OCI-LY1 (cell line): ENCODE results near the gene TMPRSS13.

Source experiments
- H2AFZ ChIP-seq: fragments of 200-600 bp; sonication (generic), shearing (Covaris generic); 2 replicates; pipeline ENCODE4 v1.6.0; 2014; ENCODE audit warnings: antibody characterized with exemption, mild to moderate bottlenecking, low read length
- H3F3A ChIP-seq: fragments of 200-600 bp; sonication (generic), shearing (Covaris generic); 2 replicates; pipeline ENCODE4 v1.6.0; 2014; ENCODE audit warnings: mild to moderate bottlenecking, antibody characterized with exemption, low read length, moderate library complexity; ENCODE audit not compliant: insufficient read depth
- H3K27ac ChIP-seq: fragments of 200-600 bp; sonication (generic); 2 replicates; pipeline ENCODE4 v1.5.1; 2014; ENCODE audit warnings: low read length, mixed run types, mild to moderate bottlenecking, low read depth; ENCODE audit not compliant: poor library complexity, severe bottlenecking
- H3K27me3 ChIP-seq: fragments of 200-600 bp; sonication (generic); 2 replicates; pipeline ENCODE4 v1.6.0; 2014; ENCODE audit warnings: antibody characterized with exemption, mild to moderate bottlenecking, low read length, moderate library complexity; ENCODE audit not compliant: insufficient read depth
- H3K36me3 ChIP-seq: fragments of 200-600 bp; sonication (generic); 2 replicates; pipeline ENCODE4 v1.6.1; 2014; ENCODE audit warnings: mild to moderate bottlenecking, antibody characterized with exemption, low read length, moderate library complexity, mixed read lengths; ENCODE audit not compliant: insufficient read depth
- H3K4me1 ChIP-seq: fragments of 200-600 bp; sonication (generic); 2 replicates; pipeline ENCODE4 v1.5.1; 2014; ENCODE audit warnings: mild to moderate bottlenecking, low read length, moderate library complexity; ENCODE audit not compliant: insufficient read depth, severe bottlenecking
- H3K4me2 ChIP-seq: fragments of 200-600 bp; sonication (generic), shearing (Covaris generic); 2 replicates; pipeline ENCODE4 v1.6.1; 2014; ENCODE audit warnings: low read length
- H3K4me3 ChIP-seq: fragments of 200-600 bp; sonication (generic); 2 replicates; pipeline ENCODE4 v1.5.1; 2014; ENCODE audit warnings: low read length, low read depth, mild to moderate bottlenecking, mixed read lengths; ENCODE audit not compliant: poor library complexity, severe bottlenecking
- H3K79me2 ChIP-seq: fragments of 200-600 bp; shearing (Covaris generic); 2 replicates; pipeline ENCODE4 v1.6.1; 2016; ENCODE audit warnings: mixed run types, low read length, mixed read lengths; ENCODE audit not compliant: insufficient read depth
- H3K9ac ChIP-seq: fragments of 200-600 bp; sonication (generic), shearing (Covaris generic); 2 replicates; pipeline ENCODE4 v1.6.1; 2014; ENCODE audit warnings: mild to moderate bottlenecking, low read length, mixed read lengths
- H3K9me2 ChIP-seq: fragments of 200-600 bp; sonication (generic), shearing (Covaris generic); 2 replicates; pipeline ENCODE4 v1.6.1; 2014; ENCODE audit warnings: low read depth, mild to moderate bottlenecking, low read length, mixed read lengths
- H3K9me3 ChIP-seq: fragments of 200-600 bp; shearing (Covaris generic); 2 replicates; pipeline ENCODE4 v1.6.1; 2014; ENCODE audit warnings: low read length, mixed read lengths
- H4K20me1 ChIP-seq: fragments of 200-600 bp; sonication (generic), shearing (Covaris generic); 2 replicates; pipeline ENCODE4 v1.6.0; 2016; ENCODE audit warnings: mild to moderate bottlenecking, low read length; ENCODE audit not compliant: insufficient read depth
- EZH2 ChIP-seq: fragments of 200-600 bp; sonication (generic), shearing (Covaris generic); IDR thresholded peaks from 2 replicates; pipeline ENCODE4 v1.8.0; 2017; ENCODE audit warnings: borderline replicate concordance, mixed run types, mild to moderate bottlenecking, antibody characterized with exemption, low read length, moderate library complexity, mixed read lengths
- TF ChIP-seq, protein P1 (sequence below): fragments of 200-600 bp; sonication (generic), shearing (Covaris generic); IDR thresholded peaks from 2 replicates; pipeline ENCODE4 v1.5.1; 2017; ENCODE audit warnings: mild to moderate bottlenecking, antibody characterized with exemption, low read length, moderate library complexity, mixed read lengths

TMPRSS13 gene

DNA sequence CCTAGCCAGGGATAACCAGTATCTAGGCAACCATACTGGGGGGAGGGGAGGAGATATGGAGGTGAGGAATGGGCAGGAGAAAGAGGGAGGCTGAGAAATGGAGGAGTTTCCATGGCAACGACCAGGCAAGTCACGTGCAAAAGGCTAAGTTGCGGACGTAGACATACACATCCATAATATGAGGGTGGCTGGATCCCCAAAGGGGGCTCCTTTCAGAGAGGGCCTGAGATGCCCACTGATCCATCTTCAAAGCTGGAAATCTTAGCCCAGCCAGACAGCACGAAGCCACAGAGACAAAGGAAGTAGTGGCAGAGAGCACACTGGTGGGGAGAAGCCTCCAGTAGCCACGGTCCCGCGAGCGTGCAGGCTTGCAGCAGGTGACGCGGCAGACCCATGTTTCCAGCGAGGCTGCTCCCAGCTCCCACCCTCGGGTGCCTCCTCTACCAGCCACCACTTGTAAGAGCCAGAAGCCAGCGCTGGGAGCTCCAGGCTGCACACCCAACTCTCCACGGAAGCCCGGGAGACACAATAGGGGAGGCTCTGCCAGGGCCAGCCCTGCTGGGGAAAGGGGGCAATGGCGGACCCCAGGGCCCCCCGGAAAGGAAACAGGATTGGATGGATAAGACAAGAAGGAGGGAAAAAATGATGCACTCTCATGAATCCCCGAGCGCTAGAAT lies 53.7 kb downstream of the TMPRSS13 start:
- H3K4me1 ChIP-seq, result no peaks in the 10 kb centered on the region
- H3K79me2 ChIP-seq, result no peaks in the 10 kb centered on the region
- no peaks in the 10 kb centered on the region for H3K9me2 ChIP-seq
- H4K20me1 ChIP-seq, result no peaks in the 10 kb centered on the region
- no peaks in the 10 kb centered on the region for H3K36me3 ChIP-seq
- H3F3A ChIP-seq, result no peaks in the 10 kb centered on the region
- no peak overlapping the region for H2AFZ ChIP-seq
- H3K9me3 ChIP-seq, result no peaks in the 10 kb centered on the region
- no peak overlapping the region for H3K4me3 ChIP-seq
- H3K27ac ChIP-seq, result no peak overlapping the region
- H3K4me2 ChIP-seq, result no peak overlapping the region
- TF ChIP-seq, protein P1, sequence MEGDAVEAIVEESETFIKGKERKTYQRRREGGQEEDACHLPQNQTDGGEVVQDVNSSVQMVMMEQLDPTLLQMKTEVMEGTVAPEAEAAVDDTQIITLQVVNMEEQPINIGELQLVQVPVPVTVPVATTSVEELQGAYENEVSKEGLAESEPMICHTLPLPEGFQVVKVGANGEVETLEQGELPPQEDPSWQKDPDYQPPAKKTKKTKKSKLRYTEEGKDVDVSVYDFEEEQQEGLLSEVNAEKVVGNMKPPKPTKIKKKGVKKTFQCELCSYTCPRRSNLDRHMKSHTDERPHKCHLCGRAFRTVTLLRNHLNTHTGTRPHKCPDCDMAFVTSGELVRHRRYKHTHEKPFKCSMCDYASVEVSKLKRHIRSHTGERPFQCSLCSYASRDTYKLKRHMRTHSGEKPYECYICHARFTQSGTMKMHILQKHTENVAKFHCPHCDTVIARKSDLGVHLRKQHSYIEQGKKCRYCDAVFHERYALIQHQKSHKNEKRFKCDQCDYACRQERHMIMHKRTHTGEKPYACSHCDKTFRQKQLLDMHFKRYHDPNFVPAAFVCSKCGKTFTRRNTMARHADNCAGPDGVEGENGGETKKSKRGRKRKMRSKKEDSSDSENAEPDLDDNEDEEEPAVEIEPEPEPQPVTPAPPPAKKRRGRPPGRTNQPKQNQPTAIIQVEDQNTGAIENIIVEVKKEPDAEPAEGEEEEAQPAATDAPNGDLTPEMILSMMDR, result no peak
- no peak for TF ChIP-seq EZH2
- H3K9ac ChIP-seq, result no peak overlapping the region
- H3K27me3 ChIP-seq, result 0 out of 2 replicates have a peak, but pooled peaks cover 6% of the 10 kb centered on the region

DNA sequence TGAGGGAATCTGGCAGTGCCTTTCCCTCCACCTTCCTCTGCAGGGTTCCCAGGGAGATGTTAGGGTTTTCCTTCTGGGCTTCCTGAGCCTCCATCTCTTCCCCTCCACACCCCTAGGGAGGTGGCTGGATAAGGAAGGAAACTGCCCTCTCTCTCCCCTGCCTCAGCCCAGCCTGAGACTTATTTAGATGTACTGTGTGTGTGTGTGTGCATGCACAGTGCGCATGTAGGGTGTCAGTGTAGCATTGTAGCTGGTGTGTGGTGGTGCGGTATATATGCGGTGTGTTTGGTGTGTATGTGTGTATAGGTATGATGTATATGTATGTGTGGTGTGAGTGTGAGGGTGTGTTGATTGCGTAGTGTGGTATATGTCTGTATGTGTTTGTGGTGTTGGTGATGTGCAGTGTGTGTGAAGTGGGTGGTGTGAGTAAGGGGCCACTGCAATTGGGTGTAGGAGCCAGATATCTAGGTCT lies 54.3 kb downstream of the TMPRSS13 start:
- TF ChIP-seq, protein P1, result no peak
- TF ChIP-seq EZH2, result no peak
- H3K9me3 ChIP-seq, result no peaks in the 10 kb centered on the region
- no peaks in the 10 kb centered on the region for H4K20me1 ChIP-seq
- H3K9ac ChIP-seq, result no peak overlapping the region
- H3K4me3 ChIP-seq, result no peak overlapping the region
- H3K4me1 ChIP-seq, result no peaks in the 10 kb centered on the region
- no peak overlapping the region for H3K4me2 ChIP-seq
- H3F3A ChIP-seq, result no peaks in the 10 kb centered on the region
- no peak overlapping the region for H3K27ac ChIP-seq
- H3K27me3 ChIP-seq, result 0 out of 2 replicates have a peak, but pooled peaks cover 6% of the 10 kb centered on the region
- no peak overlapping the region for H2AFZ ChIP-seq
- H3K79me2 ChIP-seq, result no peaks in the 10 kb centered on the region
- H3K36me3 ChIP-seq, result no peaks in the 10 kb centered on the region
- H3K9me2 ChIP-seq, result no peaks in the 10 kb centered on the region

DNA sequence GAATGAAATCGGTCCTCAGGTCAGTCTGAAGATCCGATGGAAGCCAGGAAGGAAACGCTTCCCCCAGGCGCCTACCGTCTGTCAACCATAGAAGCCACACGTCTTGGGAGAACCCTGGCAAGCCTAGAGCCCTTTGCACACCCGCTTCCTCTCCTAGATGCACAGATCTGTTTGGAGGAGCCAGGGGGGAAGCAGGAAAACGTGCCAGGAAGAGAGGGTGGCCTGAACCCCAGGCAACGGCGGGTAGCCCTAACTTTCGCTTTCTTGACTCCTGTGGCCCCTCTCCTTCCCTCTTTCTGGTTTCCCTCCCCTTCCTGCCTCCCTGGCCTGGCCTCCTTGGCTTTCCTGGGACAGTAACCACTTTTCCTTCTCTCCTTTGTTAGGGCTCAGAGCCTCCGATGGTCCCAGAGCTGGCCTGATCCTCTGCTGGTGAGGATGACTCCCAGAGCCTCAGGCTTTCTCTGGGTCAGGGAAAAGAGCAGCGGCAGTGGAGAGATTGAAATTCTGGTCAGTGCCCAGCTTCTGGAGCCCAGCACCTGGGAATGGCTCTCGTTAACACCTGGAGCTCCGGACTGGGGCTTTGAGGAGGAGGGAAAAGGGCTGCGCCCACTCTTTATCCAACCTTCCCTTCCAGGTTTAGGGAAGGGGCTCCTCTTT lies 54.8 kb downstream of the TMPRSS13 start:
- H3K36me3 ChIP-seq, result no peaks in the 10 kb centered on the region
- H3K79me2 ChIP-seq, result no peaks in the 10 kb centered on the region
- H3K4me2 ChIP-seq, result no peak overlapping the region
- H3K27ac ChIP-seq, result no peak overlapping the region
- H3K9ac ChIP-seq, result no peak overlapping the region
- H3K9me3 ChIP-seq, result no peaks in the 10 kb centered on the region
- H3K27me3 ChIP-seq, result 0 out of 2 replicates have a peak, but pooled peaks cover 6% of the 10 kb centered on the region
- H2AFZ ChIP-seq, result no peak overlapping the region
- H3K4me1 ChIP-seq, result no peaks in the 10 kb centered on the region
- no peak overlapping the region for H3K4me3 ChIP-seq
- H3F3A ChIP-seq, result no peaks in the 10 kb centered on the region
- H4K20me1 ChIP-seq, result no peaks in the 10 kb centered on the region
- TF ChIP-seq, protein P1, result no peak
- TF ChIP-seq EZH2, result no peak
- H3K9me2 ChIP-seq, result no peaks in the 10 kb centered on the region
